Measurements from ENCODE around the gene PSMD1.

PSMD1 gene

DNA sequence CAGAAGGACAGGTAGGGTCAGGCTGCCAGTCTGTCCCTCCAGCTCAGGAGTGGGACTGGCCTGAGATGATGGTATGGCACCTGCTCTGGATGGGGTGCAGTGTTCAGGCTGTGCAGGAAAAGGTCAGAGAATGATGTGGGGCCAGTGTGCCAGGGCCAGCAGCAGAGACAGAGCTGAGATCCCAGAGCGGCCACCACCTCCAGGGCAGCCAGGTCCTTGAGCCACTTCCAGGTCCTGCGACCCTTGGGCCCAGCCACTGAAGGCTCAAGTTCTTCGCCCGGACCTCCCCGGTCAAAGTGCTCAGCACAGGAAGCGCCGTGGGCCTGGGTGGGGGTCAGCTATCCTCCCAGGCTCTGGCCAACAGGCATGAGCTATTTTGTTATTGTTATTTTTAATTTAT, 129.7 kb downstream of the PSMD1 start:
- TF ChIP-seq, protein P1, sequence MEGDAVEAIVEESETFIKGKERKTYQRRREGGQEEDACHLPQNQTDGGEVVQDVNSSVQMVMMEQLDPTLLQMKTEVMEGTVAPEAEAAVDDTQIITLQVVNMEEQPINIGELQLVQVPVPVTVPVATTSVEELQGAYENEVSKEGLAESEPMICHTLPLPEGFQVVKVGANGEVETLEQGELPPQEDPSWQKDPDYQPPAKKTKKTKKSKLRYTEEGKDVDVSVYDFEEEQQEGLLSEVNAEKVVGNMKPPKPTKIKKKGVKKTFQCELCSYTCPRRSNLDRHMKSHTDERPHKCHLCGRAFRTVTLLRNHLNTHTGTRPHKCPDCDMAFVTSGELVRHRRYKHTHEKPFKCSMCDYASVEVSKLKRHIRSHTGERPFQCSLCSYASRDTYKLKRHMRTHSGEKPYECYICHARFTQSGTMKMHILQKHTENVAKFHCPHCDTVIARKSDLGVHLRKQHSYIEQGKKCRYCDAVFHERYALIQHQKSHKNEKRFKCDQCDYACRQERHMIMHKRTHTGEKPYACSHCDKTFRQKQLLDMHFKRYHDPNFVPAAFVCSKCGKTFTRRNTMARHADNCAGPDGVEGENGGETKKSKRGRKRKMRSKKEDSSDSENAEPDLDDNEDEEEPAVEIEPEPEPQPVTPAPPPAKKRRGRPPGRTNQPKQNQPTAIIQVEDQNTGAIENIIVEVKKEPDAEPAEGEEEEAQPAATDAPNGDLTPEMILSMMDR (IDR thresholded peaks at IDR 0.05; ENCODE audit: low read depth, low read length): no peak
- TF ChIP-seq EZH2phosphoT487 (IDR thresholded peaks at IDR 0.05; ENCODE audit: low read depth): no peak
- no peak overlapping the region for H3K27ac ChIP-seq (ENCODE audit: low read length)
- no peak overlapping the region for H3K9ac ChIP-seq (ENCODE audit: low read length)
- no peak overlapping the region for H3K4me2 ChIP-seq (ENCODE audit: low read length)
- H3K4me1 ChIP-seq (ENCODE audit: low read length): peaks cover 13% of the 10 kb centered on the region
- H3K36me3 ChIP-seq (replicated peaks; ENCODE audit: low read depth, low read length): no peaks in the 10 kb centered on the region
- no peaks in the 10 kb centered on the region for H4K20me1 ChIP-seq (ENCODE audit: insufficient read depth, low read length)
- no peaks in the 10 kb centered on the region for H3K79me2 ChIP-seq (ENCODE audit: low read length)
- H2AFZ ChIP-seq (ENCODE audit: low read depth, low read length): no peak overlapping the region
- H3K4me3 ChIP-seq (ENCODE audit: low read length): no peak overlapping the region
- no peaks in the 10 kb centered on the region for H3K27me3 ChIP-seq (ENCODE audit: low read depth, low read length)
- H3K9me3 ChIP-seq (ENCODE audit: insufficient read depth, low read length): no peaks in the 10 kb centered on the region

- no peak for TF ChIP-seq EZH2phosphoT487 (IDR thresholded peaks at IDR 0.05; ENCODE audit: low read depth)
- TF ChIP-seq, protein P1 (IDR thresholded peaks at IDR 0.05; ENCODE audit: low read depth, low read length): no peak
- no peak overlapping the region for H3K4me3 ChIP-seq (ENCODE audit: low read length)
- no peak overlapping the region for H2AFZ ChIP-seq (ENCODE audit: low read depth, low read length)
- H3K36me3 ChIP-seq (replicated peaks; ENCODE audit: low read depth, low read length): no peaks in the 10 kb centered on the region
- H3K4me1 ChIP-seq (ENCODE audit: low read length): no peaks in the 10 kb centered on the region
- H3K79me2 ChIP-seq (ENCODE audit: low read length): no peaks in the 10 kb centered on the region
- no peaks in the 10 kb centered on the region for H4K20me1 ChIP-seq (ENCODE audit: insufficient read depth, low read length)
- H3K27me3 ChIP-seq (ENCODE audit: low read depth, low read length): no peaks in the 10 kb centered on the region
- no peaks in the 10 kb centered on the region for H3K9me3 ChIP-seq (ENCODE audit: insufficient read depth, low read length)
- H3K9ac ChIP-seq (ENCODE audit: low read length): no peak overlapping the region
- no peak overlapping the region for H3K4me2 ChIP-seq (ENCODE audit: low read length)
- H3K27ac ChIP-seq (ENCODE audit: low read length): no peak overlapping the region
These were observed 131.3 kb downstream of the PSMD1 start for GRCh38 chr2:231187736-231188505.

DNA sequence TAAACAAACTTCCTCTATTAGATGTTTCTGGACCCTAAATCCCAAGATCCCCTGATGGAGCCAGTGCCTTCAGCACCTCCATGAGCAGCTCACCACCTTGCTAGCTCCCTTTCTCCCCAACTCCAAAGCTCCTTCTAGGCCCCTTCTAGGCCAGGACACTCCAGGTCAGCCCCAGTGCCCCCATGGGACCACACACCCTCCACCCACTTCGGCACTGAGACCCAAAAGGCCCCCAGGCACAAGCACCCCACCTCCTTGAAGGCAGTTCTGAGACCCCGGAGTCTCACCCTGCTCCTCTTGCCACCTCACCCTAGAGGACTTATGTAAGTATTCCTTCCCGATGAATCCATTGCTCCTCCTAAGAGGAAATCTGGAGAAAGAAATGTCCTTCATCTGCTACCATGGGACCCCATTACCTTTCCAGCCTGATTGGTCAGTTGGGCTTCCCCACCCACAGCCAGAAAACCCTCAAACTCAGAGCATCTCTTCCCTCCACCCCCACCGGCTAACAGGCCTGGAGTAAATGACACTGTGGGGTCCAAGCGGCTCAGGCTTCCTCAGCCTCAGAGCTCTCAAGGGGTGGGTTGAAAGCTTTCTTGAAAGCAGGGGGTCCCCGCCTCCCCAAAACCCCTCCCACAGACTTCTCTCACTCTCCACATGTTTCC, 132.0 kb downstream of the PSMD1 start:
- Histone ChIP-seq H3K4me1 (ENCODE audit: low read length) (no peaks in the 10 kb centered on the region), H3K9ac (ENCODE audit: low read length) (no peak overlapping the region)
- TF ChIP-seq, protein P1 (IDR thresholded peaks at IDR 0.05; ENCODE audit: low read depth, low read length): no peak
- no peak for TF ChIP-seq EZH2phosphoT487 (IDR thresholded peaks at IDR 0.05; ENCODE audit: low read depth)

GRCh38 chr2:231189171-231189530, 132.5 kb downstream of the PSMD1 start:
- Histone ChIP-seq H3K27ac (ENCODE audit: low read length) (no peak overlapping the region), H3K4me3 (ENCODE audit: low read length) (no peak overlapping the region), H3K4me1 (ENCODE audit: low read length) (no peaks in the 10 kb centered on the region), H3K9me3 (ENCODE audit: insufficient read depth, low read length) (no peaks in the 10 kb centered on the region), H2AFZ (ENCODE audit: low read depth, low read length) (no peak overlapping the region), H3K79me2 (ENCODE audit: low read length) (no peaks in the 10 kb centered on the region), H3K27me3 (ENCODE audit: low read depth, low read length) (no peaks in the 10 kb centered on the region), H3K36me3 (replicated peaks; ENCODE audit: low read depth, low read length) (no peaks in the 10 kb centered on the region), H3K9ac (ENCODE audit: low read length) (no peak overlapping the region), H3K4me2 (ENCODE audit: low read length) (no peak overlapping the region), H4K20me1 (ENCODE audit: insufficient read depth, low read length) (no peaks in the 10 kb centered on the region)
- TF ChIP-seq, protein P1 (IDR thresholded peaks at IDR 0.05; ENCODE audit: low read depth, low read length): no peak
- no peak for TF ChIP-seq EZH2phosphoT487 (IDR thresholded peaks at IDR 0.05; ENCODE audit: low read depth)

More for the DNA sequence above, 132.0 kb downstream of the PSMD1 start:
- H3K4me3 ChIP-seq (ENCODE audit: low read length): no peak overlapping the region
- no peaks in the 10 kb centered on the region for H4K20me1 ChIP-seq (ENCODE audit: insufficient read depth, low read length)
- H3K27ac ChIP-seq (ENCODE audit: low read length): no peak overlapping the region
- H2AFZ ChIP-seq (ENCODE audit: low read depth, low read length): no peak overlapping the region
- no peaks in the 10 kb centered on the region for H3K79me2 ChIP-seq (ENCODE audit: low read length)
- no peaks in the 10 kb centered on the region for H3K36me3 ChIP-seq (replicated peaks; ENCODE audit: low read depth, low read length)
- H3K4me2 ChIP-seq (ENCODE audit: low read length): no peak overlapping the region
- no peaks in the 10 kb centered on the region for H3K9me3 ChIP-seq (ENCODE audit: insufficient read depth, low read length)
- H3K27me3 ChIP-seq (ENCODE audit: low read depth, low read length): no peaks in the 10 kb centered on the region

Data from OCI-LY3 (cell line).